ENCODE measurements around the gene TBX21.

Gene TBX21

DNA sequence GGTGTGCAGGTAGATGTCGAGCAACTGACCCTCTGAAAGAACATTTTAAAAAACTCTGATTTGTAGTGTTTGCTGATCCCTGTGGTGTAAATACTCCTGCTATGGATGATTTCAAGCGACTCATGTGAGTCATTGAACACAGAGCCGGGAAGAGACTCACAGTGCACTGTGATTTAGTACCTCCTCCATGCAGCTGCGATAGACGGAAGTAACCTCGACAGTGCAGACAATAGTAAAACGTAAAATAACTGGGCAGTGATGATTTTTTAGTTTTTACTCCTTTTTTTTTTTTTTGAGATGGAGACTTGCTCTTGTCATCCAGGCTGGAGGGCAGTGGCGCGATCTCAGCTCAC, 8.7 kb downstream of the TBX21 start:
- H3K4me3 ChIP-seq (ENCODE audit: low read length) = no peak overlapping the region
- TF ChIP-seq CTCF (conservative IDR thresholded peaks at IDR 0.05; ENCODE audit: low read depth, low read length) = no peak

DNA sequence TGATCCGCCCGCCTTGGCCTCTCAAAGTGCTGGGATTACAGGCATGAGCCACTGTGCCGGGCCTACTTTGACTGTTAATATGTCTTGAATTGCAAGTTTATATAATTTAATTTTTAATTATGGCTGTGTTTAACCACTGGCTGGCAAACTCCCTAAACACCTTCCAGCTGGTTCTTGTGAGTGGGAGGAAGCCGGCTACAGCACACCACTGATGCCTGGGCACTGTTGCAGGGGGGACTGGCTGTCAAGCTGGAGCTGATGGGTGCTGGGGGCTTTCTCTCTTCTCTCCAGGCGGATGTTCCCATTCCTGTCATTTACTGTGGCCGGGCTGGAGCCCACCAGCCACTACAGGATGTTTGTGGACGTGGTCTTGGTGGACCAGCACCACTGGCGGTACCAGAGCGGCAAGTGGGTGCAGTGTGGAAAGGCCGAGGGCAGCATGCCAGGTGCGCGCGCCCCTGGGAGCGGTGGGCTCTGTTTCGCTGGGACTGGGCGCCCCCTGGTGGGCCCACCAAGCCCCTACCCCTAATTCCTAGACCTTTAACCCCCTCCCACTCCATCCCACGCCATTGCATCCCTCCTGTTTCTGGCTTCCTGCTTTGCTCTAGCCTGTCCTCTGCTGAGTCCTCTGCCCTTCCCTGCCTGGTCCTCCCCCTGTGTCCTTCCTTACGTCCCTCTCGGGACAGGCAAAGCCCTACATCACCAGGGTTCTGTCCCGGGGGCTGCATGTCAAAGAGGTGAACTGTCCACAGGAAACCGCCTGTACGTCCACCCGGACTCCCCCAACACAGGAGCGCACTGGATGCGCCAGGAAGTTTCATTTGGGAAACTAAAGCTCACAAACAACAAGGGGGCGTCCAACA, 9.5 kb downstream of the TBX21 start:
- no peak overlapping the region for H3K4me3 ChIP-seq (ENCODE audit: low read length)
- DNase-seq (ENCODE audit: low read depth) = no peak
- peak; percentile 61 for TF ChIP-seq CTCF (conservative IDR thresholded peaks at IDR 0.05; ENCODE audit: low read depth, low read length)

More for the DNA sequence above, 8.7 kb downstream of the TBX21 start:
- DNase-seq (ENCODE audit: low read depth) = no peak

DNA sequence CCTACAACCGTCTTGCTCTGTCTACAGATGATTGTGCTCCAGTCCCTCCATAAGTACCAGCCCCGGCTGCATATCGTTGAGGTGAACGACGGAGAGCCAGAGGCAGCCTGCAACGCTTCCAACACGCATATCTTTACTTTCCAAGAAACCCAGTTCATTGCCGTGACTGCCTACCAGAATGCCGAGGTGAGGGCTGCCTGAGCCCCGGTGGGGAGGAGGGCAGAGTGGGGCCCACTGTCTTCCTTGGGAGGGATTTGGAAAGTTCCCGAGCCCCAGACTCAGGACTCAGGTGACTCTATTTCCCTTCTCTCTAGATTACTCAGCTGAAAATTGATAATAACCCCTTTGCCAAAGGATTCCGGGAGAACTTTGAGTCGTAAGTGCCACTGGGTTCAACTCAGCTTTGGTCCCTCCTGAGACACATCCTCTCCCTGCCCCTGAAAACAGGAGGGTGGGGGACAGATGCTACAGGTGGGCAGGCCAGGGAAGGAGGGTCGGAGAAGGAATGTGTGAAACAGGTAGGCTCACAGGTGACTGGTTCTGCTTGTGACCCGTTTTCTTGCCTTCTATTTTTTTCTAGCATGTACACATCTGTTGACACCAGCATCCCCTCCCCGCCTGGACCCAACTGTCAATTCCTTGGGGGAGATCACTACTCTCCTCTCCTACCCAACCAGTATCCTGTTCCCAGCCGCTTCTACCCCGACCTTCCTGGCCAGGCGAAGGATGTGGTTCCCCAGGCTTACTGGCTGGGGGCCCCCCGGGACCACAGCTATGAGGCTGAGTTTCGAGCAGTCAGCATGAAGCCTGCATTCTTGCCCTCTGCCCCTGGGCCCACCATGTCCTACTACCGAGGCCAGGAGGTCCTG, 11.4 kb downstream of the TBX21 start:
- TF ChIP-seq CTCF (conservative IDR thresholded peaks at IDR 0.05; ENCODE audit: low read depth, low read length) = no peak
- DNase-seq (ENCODE audit: low read depth) = no peak
- no peak overlapping the region for H3K4me3 ChIP-seq (ENCODE audit: low read length)

- no peak for DNase-seq (ENCODE audit: low read depth)
- no peak for TF ChIP-seq CTCF (conservative IDR thresholded peaks at IDR 0.05; ENCODE audit: low read depth, low read length)
- no peak overlapping the region for H3K4me3 ChIP-seq (ENCODE audit: low read length)
Observed at GRCh38 chr17:47745037-47745380, 12.0 kb downstream of the TBX21 start.

DNA sequence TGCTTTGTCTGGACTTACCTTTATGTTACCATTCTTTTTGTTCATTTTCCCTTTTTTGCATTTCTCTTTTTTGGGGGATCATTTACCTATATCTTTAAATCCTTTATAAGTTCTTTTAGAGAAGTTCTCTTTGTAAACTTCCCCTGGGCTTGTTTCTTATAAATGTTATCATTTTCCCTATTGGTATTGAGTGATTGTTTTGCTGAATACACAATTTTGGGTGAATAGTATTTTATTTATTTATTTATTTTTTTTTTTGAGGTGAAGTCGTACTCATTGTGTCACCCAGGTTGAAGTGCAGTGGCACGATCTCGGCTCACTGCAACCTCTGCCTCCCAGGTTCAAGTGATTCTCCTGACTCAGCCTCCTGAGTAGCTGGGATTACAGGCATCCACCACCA, 18.4 kb downstream of the TBX21 start:
- DNase-seq (ENCODE audit: low read depth) = no peak
- TF ChIP-seq CTCF (conservative IDR thresholded peaks at IDR 0.05; ENCODE audit: low read depth, low read length) = no peak
- no peak overlapping the region for H3K4me3 ChIP-seq (ENCODE audit: low read length)

GRCh38 chr17:47757386-47757785, 24.4 kb downstream of the TBX21 start:
- no peak overlapping the region for H3K4me3 ChIP-seq (ENCODE audit: low read length)
- no peak for TF ChIP-seq CTCF (conservative IDR thresholded peaks at IDR 0.05; ENCODE audit: low read depth, low read length)
- no peak for DNase-seq (ENCODE audit: low read depth)

Measured in retinal pigment epithelial cell (primary cell).